ENCODE results near the gene MRPL14. TPM values are rescaled to one million over a fixed set of nuclear protein-coding genes. Genes with fewer than 3 reads are reported as not detected.
"Not testable (repeated sequence)": the region's sequence is repeated elsewhere in the genome, so short reads cannot be mapped to it uniquely, and the experiment has no call there.

The MRPL14 gene
- polyA plus RNA-seq, 12 donors = 25.5 to 46.2 (median 30.6) TPM; not detected in 1

GRCh38 chr6:44152109-44152461 lies 24.8 kb upstream of the MRPL14 start:
- no peak for DNase-seq

GRCh38 chr6:44151348-44152108 lies 24.3 kb upstream of the MRPL14 start:
- DNase-seq = peak; percentile 53

GRCh38 chr6:44150317-44150917 lies 23.2 kb upstream of the MRPL14 start:
- DNase-seq = no peak

GRCh38 chr6:44149369-44150012 lies 22.2 kb upstream of the MRPL14 start:
- no peak for DNase-seq

- DNase-seq = no peak
Measured at GRCh38 chr6:44148306-44148705, 21.1 kb upstream of the MRPL14 start.

- DNase-seq = no peak
Measured at GRCh38 chr6:44147256-44147655, 20.0 kb upstream of the MRPL14 start.

GRCh38 chr6:44146685-44147084 lies 19.4 kb upstream of the MRPL14 start:
- DNase-seq = no peak

- DNase-seq = no peak
Measured at GRCh38 chr6:44145839-44146238, 18.6 kb upstream of the MRPL14 start.

GRCh38 chr6:44144536-44144935 lies 17.3 kb upstream of the MRPL14 start:
- DNase-seq = not testable (repeated sequence)

GRCh38 chr6:44143731-44144130 lies 16.5 kb upstream of the MRPL14 start:
- DNase-seq = no peak

GRCh38 chr6:44142835-44143234 lies 15.6 kb upstream of the MRPL14 start:
- no peak for DNase-seq

GRCh38 chr6:44139351-44139743 lies 12.1 kb upstream of the MRPL14 start:
- no peak for DNase-seq

GRCh38 chr6:44138717-44139350 lies 11.6 kb upstream of the MRPL14 start:
- no peak for DNase-seq

GRCh38 chr6:44135875-44136274 lies 8.6 kb upstream of the MRPL14 start:
- no peak for DNase-seq

GRCh38 chr6:44135173-44135758 lies 8.0 kb upstream of the MRPL14 start:
- no peak for DNase-seq

GRCh38 chr6:44133981-44134711 lies 6.9 kb upstream of the MRPL14 start:
- DNase-seq = no peak

GRCh38 chr6:44133003-44133931 lies 6.0 kb upstream of the MRPL14 start:
- DNase-seq = no peak

GRCh38 chr6:44132476-44132875 lies 5.2 kb upstream of the MRPL14 start:
- DNase-seq = no peak

GRCh38 chr6:44131892-44132291 lies 4.6 kb upstream of the MRPL14 start:
- no peak for DNase-seq

GRCh38 chr6:44129841-44130322 lies 2.6 kb upstream of the MRPL14 start:
- DNase-seq = no peak
